ENCODE data around the gene NFATC1. TPM values are rescaled to one million over a fixed set of nuclear protein-coding genes. Genes with fewer than 3 reads are reported as not detected.

Gene NFATC1
- total RNA-seq, 3 donors from 2014 or later (not counting 1 experiment from before 2014, with no cell fraction given): 35.8 to 47.4 (median 37.1) TPM

DNA sequence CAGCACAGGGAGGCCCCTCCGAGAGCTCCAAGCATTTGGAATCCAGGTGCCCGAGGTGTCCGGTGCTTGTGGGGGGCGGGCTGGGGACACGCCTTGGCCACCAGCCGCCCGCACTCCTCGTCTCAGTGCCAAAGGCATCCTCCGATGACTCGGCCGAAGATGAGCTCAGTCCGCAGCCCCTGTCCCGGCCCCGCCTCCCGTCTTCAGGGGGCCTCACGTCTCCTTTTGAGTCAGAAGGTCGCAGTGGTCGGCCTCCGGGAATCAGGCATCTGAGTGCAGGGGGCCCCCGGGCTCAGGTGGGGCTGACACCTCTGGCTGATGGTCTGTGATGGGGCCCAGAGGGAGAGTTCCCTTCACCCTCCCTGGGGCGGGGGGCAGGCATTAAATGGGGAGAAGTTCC, 74.8 kb downstream of the NFATC1 start:
- Mint-ChIP-seq H3K36me3 (no peaks in the 10 kb centered on the region), H3K9me3 (no peaks in the 10 kb centered on the region), H3K4me1 (no peaks in the 10 kb centered on the region), H3K4me3 (no peak overlapping the region), H3K27me3 (ENCODE audit: low read depth in 2 of 2) (no peaks in the 10 kb centered on the region), H3K27ac (no peak overlapping the region)
- intact Hi-C loops (cut with micrococcal nuclease): no loop called here
- ATAC-seq (no peak), DNase-seq (no peak)
- 94% methylated on average over 21 of the region's 21 CpGs for WGBS (ENCODE audit: insufficient coverage)
- Histone ChIP-seq H3K4me3 (ENCODE audit: low read length) (no peak overlapping the region), H3K27me3 (ENCODE audit: control insufficient read depth, insufficient read depth, low read length) (no peaks in the 10 kb centered on the region), H3K36me3 (ENCODE audit: control insufficient read depth, insufficient read depth, low read length) (peaks cover 24% of the 10 kb centered on the region), H3K27ac (ENCODE audit: low read length) (no peak overlapping the region), H3K9me3 (ENCODE audit: control insufficient read depth, insufficient read depth, low read length) (no peaks in the 10 kb centered on the region), H3K4me1 (ENCODE audit: control insufficient read depth, insufficient read depth, low read length) (peaks cover 9% of the 10 kb centered on the region)
- TF ChIP-seq, protein P1, sequence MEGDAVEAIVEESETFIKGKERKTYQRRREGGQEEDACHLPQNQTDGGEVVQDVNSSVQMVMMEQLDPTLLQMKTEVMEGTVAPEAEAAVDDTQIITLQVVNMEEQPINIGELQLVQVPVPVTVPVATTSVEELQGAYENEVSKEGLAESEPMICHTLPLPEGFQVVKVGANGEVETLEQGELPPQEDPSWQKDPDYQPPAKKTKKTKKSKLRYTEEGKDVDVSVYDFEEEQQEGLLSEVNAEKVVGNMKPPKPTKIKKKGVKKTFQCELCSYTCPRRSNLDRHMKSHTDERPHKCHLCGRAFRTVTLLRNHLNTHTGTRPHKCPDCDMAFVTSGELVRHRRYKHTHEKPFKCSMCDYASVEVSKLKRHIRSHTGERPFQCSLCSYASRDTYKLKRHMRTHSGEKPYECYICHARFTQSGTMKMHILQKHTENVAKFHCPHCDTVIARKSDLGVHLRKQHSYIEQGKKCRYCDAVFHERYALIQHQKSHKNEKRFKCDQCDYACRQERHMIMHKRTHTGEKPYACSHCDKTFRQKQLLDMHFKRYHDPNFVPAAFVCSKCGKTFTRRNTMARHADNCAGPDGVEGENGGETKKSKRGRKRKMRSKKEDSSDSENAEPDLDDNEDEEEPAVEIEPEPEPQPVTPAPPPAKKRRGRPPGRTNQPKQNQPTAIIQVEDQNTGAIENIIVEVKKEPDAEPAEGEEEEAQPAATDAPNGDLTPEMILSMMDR (IDR thresholded peaks at IDR 0.05): no peak

DNA sequence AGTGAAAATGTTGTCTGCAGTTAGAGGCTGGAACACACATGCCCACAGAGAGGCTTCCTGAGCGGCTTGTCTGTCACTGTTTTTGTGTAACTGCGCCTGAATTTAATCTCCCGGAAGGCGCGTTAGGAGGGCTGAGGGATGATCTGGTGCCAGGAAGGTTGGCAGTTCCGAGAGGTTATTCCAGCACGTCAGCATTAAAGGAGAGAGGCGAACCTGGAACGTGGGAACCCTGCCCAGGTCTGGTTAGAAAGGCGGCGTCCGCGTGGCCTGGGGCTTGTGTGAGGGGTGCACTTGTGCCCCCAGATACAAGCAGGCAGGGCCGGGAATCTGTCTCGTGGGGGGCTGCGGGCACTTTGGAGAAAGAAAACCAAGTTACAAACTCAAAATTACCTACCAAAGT, 75.3 kb downstream of the NFATC1 start:
- 91% methylated on average over 16 of the region's 16 CpGs for WGBS (ENCODE audit: insufficient coverage)
- H3K27ac ChIP-seq (ENCODE audit: low read length): no peak overlapping the region

DNA sequence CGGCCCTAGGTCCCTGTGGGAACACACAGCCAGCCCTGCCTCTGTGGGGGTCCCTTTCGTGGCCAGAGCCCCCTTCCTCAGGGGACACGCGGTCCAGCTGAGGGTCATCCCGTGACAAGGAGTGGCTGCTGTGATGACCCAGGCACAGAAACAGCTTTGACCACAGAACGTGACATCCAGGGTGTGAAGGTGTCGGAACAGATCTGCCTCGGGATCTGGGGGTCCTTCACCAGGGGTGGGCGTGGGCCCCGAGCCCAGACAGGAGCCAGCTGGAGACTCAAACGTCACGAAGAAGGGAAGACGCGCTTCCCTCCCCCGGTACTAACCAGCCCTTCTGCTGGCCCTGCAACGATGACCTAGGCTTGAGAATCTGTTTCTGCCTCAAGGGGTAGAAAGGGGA, 75.9 kb downstream of the NFATC1 start:
- Histone ChIP-seq H3K27me3 (ENCODE audit: control insufficient read depth, insufficient read depth, low read length) (no peaks in the 10 kb centered on the region), H3K36me3 (ENCODE audit: control insufficient read depth, insufficient read depth, low read length) (peaks cover 25% of the 10 kb centered on the region), H3K4me1 (ENCODE audit: control insufficient read depth, insufficient read depth, low read length) (peaks cover 2% of the 10 kb centered on the region), H3K4me3 (ENCODE audit: low read length) (no peak overlapping the region), H3K9me3 (ENCODE audit: control insufficient read depth, insufficient read depth, low read length) (no peaks in the 10 kb centered on the region), H3K27ac (ENCODE audit: low read length) (no peak overlapping the region)
- 95% methylated on average over 16 of the region's 16 CpGs for WGBS (ENCODE audit: insufficient coverage)
- Mint-ChIP-seq H3K27ac (no peak overlapping the region), H3K4me3 (no peak overlapping the region), H3K36me3 (no peaks in the 10 kb centered on the region), H3K4me1 (no peaks in the 10 kb centered on the region), H3K9me3 (no peaks in the 10 kb centered on the region), H3K27me3 (ENCODE audit: low read depth in 2 of 2) (no peaks in the 10 kb centered on the region)
- intact Hi-C loops (cut with micrococcal nuclease): no loop called here
- ATAC-seq (no peak), DNase-seq (no peak)
- TF ChIP-seq, protein P1 (IDR thresholded peaks at IDR 0.05): no peak

More for the DNA sequence above, 75.3 kb downstream of the NFATC1 start:
- Mint-ChIP-seq H3K4me1 (no peaks in the 10 kb centered on the region), H3K4me3 (no peak overlapping the region), H3K36me3 (no peaks in the 10 kb centered on the region), H3K27me3 (ENCODE audit: low read depth in 2 of 2) (no peaks in the 10 kb centered on the region), H3K9me3 (no peaks in the 10 kb centered on the region), H3K27ac (no peak overlapping the region)
- TF ChIP-seq, protein P1 (IDR thresholded peaks at IDR 0.05): no peak
- intact Hi-C loops (cut with micrococcal nuclease): no loop called here
- Histone ChIP-seq H3K27me3 (ENCODE audit: control insufficient read depth, insufficient read depth, low read length) (no peaks in the 10 kb centered on the region), H3K4me3 (ENCODE audit: low read length) (no peak overlapping the region), H3K9me3 (ENCODE audit: control insufficient read depth, insufficient read depth, low read length) (no peaks in the 10 kb centered on the region), H3K4me1 (ENCODE audit: control insufficient read depth, insufficient read depth, low read length) (peaks cover 7% of the 10 kb centered on the region), H3K36me3 (ENCODE audit: control insufficient read depth, insufficient read depth, low read length) (peaks cover 24% of the 10 kb centered on the region)
- no peak for DNase-seq
- no peak for ATAC-seq

DNA sequence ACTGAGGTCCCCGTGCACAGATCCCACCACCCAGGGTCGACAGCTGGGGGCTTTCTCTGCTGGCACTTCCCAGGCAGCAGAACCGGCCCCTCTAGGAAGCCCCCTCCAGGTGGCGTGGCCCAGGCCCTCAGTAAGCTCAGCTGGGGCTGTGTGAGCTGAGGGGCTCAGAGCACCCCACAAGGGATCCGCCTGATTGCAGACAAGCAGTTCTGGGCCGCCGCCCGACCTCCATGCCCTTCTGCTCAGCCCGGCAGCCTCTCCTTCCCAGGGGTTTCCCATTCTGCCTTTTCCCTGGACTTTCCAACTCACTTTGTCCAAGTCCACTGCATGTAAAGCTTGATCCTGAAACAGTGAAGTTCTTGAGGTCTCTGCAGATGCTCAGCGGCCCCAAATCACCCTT, 76.4 kb downstream of the NFATC1 start:
- TF ChIP-seq, protein P1 (IDR thresholded peaks at IDR 0.05): no peak
- intact Hi-C loops (cut with micrococcal nuclease): no loop called here
- Histone ChIP-seq H3K9me3 (ENCODE audit: control insufficient read depth, insufficient read depth, low read length) (no peaks in the 10 kb centered on the region), H3K27me3 (ENCODE audit: control insufficient read depth, insufficient read depth, low read length) (no peaks in the 10 kb centered on the region), H3K4me3 (ENCODE audit: low read length) (no peak overlapping the region), H3K4me1 (ENCODE audit: control insufficient read depth, insufficient read depth, low read length) (no peaks in the 10 kb centered on the region), H3K36me3 (ENCODE audit: control insufficient read depth, insufficient read depth, low read length) (peaks cover 26% of the 10 kb centered on the region), H3K27ac (ENCODE audit: low read length) (no peak overlapping the region)
- no peaks in the 10 kb centered on the region for H3K36me3 Mint-ChIP-seq
- no peaks in the 10 kb centered on the region for H3K27me3 Mint-ChIP-seq (ENCODE audit: low read depth in 2 of 2)
- H3K4me1 Mint-ChIP-seq: no peaks in the 10 kb centered on the region
- no peak overlapping the region for H3K4me3 Mint-ChIP-seq
- no peak for DNase-seq
- no peak overlapping the region for H3K27ac Mint-ChIP-seq
- 94% methylated on average over 10 of the region's 10 CpGs for WGBS (ENCODE audit: insufficient coverage)
- H3K9me3 Mint-ChIP-seq: no peaks in the 10 kb centered on the region
- no peak for ATAC-seq
